Measurements from ENCODE around the gene TUBGCP2.

TUBGCP2 gene

DNA sequence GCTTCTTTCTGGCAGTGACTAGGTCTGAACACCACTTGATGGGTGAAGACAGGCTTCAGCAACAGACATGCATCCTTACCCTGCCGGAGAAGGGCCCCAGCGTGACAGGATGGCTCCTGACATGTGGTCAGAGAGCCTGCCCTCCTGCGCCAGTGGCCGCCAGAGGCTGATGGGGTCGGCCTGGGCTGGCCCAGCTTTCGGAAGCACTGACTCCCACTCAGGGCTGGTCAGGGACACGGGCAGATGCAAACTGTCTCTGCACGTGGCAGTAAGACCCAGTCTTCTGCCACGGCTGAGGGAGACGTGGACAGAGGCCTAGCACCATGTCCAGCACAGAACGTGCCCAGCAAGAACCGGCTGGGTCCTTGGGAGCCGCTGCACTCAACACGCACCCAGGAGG is 10.2 kb downstream of the TUBGCP2 start:
- TF ChIP-seq, protein P1, sequence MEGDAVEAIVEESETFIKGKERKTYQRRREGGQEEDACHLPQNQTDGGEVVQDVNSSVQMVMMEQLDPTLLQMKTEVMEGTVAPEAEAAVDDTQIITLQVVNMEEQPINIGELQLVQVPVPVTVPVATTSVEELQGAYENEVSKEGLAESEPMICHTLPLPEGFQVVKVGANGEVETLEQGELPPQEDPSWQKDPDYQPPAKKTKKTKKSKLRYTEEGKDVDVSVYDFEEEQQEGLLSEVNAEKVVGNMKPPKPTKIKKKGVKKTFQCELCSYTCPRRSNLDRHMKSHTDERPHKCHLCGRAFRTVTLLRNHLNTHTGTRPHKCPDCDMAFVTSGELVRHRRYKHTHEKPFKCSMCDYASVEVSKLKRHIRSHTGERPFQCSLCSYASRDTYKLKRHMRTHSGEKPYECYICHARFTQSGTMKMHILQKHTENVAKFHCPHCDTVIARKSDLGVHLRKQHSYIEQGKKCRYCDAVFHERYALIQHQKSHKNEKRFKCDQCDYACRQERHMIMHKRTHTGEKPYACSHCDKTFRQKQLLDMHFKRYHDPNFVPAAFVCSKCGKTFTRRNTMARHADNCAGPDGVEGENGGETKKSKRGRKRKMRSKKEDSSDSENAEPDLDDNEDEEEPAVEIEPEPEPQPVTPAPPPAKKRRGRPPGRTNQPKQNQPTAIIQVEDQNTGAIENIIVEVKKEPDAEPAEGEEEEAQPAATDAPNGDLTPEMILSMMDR (IDR thresholded peaks at IDR 0.05; ENCODE audit: control insufficient read depth, extremely low read depth, insufficient read depth), result no peak
- DNase-seq (ENCODE audit: low read depth), result no peak
- H3K4me3 ChIP-seq (ENCODE audit: low read depth, low read length), result no peak overlapping the region

- TF ChIP-seq, protein P1 (IDR thresholded peaks at IDR 0.05; ENCODE audit: control insufficient read depth, extremely low read depth, insufficient read depth), result no peak
- no peak overlapping the region for H3K4me3 ChIP-seq (ENCODE audit: low read depth, low read length)
- no peak for DNase-seq (ENCODE audit: low read depth)
These were observed 11.2 kb downstream of the TUBGCP2 start for GRCh38 chr10:133297504-133297903.

- no peak overlapping the region for H3K4me3 ChIP-seq (ENCODE audit: low read depth, low read length)
- TF ChIP-seq, protein P1 (IDR thresholded peaks at IDR 0.05; ENCODE audit: control insufficient read depth, extremely low read depth, insufficient read depth), result no peak
- DNase-seq (ENCODE audit: low read depth), result no peak
These were observed 13.0 kb downstream of the TUBGCP2 start for GRCh38 chr10:133295426-133296320.

GRCh38 chr10:133294189-133294588 is 14.5 kb downstream of the TUBGCP2 start:
- TF ChIP-seq, protein P1 (IDR thresholded peaks at IDR 0.05; ENCODE audit: control insufficient read depth, extremely low read depth, insufficient read depth), result no peak
- DNase-seq (ENCODE audit: low read depth), result no peak
- no peak overlapping the region for H3K4me3 ChIP-seq (ENCODE audit: low read depth, low read length)

DNA sequence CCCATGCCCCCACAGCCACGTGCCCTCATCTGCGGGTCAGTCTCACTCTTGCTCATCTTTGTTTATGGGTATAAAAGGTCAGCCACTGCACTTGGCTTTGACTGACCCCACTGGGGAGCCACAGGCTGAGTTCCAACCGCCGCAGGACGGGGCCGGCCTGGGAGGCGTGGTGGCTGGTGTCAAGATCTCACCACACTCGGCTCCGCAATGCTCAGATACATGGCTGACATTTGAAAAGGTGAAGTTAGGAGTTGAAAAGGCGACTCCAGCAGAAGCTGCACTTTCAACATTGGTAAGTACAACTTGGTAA is 14.9 kb downstream of the TUBGCP2 start:
- TF ChIP-seq, protein P1 (IDR thresholded peaks at IDR 0.05; ENCODE audit: control insufficient read depth, extremely low read depth, insufficient read depth), result no peak
- H3K4me3 ChIP-seq (ENCODE audit: low read depth, low read length), result no peak overlapping the region
- DNase-seq (ENCODE audit: low read depth), result no peak

DNA sequence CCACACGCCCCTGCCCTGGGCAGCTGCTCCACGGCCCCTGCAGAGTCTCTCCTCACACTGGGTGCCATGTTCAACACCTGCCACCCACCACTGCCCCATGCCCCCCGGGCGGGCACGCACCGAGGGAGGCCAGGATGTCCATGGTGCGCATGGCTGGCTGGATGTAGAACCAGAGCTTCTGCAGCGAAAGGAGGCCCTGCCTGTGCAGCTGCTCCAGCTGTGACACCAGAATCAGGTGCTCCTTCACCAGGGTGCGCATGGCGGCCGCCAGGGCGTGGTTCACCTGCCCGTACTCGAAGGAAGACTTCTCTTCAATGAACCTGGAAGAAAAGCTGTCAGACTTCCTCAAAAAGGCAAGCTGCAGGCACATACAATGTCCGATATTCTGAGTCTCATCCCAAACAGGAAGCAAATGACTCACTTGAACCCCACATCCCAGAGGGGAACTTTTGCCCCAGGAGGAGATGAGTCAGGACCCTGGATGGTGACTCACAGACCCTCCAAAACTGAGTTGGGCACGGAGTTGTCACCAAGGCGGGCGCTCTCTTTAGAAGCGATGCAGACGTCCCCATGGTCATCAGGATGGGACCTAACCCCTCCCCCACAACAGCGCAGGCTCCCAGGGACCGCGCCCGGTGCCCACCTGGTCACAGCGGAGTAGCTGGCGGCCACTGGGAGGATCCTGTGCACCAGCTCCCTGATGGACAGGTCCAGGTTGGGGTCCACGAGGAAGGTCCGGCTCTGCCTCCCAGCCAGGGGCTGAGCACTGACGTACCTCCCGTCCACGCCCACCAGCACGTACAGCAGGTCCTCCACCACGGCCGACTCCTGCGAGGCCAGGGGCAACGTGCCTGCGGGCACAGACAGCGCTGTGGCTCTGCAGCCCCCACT is 15.5 kb downstream of the TUBGCP2 start:
- TF ChIP-seq, protein P1 (IDR thresholded peaks at IDR 0.05; ENCODE audit: control insufficient read depth, extremely low read depth, insufficient read depth), result no peak
- H3K4me3 ChIP-seq (ENCODE audit: low read depth, low read length), result no peak overlapping the region
- no peak for DNase-seq (ENCODE audit: low read depth)
